HCT116 (cell line): Measurements from ENCODE around the gene LEO1. TPM values are rescaled to one million over a fixed set of nuclear protein-coding genes. Genes with fewer than 3 reads are reported as not detected.

ENCODE experiments used
- ATAC-seq: fragments of 200-7000 bp; cut with Tn5 transposase; 2 replicates; pipeline ENCODE4 v1.9.1; 2020; ENCODE audit warnings: mild to moderate bottlenecking, moderate library complexity
- BruUV-seq: library from RNA; stranded (reverse); fragments of 400-500 nt; replicated peaks from 2 replicates; lab custom pipeline; 2021; lab: Mats Ljungman, UMichigan
- CTCF ChIA-PET: fragments of 300-600 bp; sonication (Branson Sonifier 250); formaldehyde crosslinking; loops from one replicate; lab custom pipeline; 2021; ENCODE audit warnings: antibody characterized with exemption; lab: Charles Lee
- POLR2A ChIA-PET: fragments of 300-600, 350-600 bp; sonication (Branson Sonifier 250); formaldehyde crosslinking; loops from one replicate; lab custom pipeline; 2021; ENCODE audit warnings: antibody characterized with exemption; lab: Charles Lee
- RAD21 ChIA-PET, 2 experiments: fragments of 300-600 bp; sonication (Branson Sonifier 250); formaldehyde crosslinking; loops; one replicate each; lab custom pipeline; 2023; ENCODE audit warnings: low total read pairs in 2 of 2; ENCODE audit not compliant: uncharacterized antibody in 2 of 2, unreplicated experiment in 2 of 2, low non-redundant PET in 1 of 2; lab: Charles Lee
- DNase-seq: peaks from one replicate; pipeline ENCODE4 v3.0.0-alpha.2; 2010; ENCODE audit warnings: low read depth, low spot score
- H2AFZ ChIP-seq: fragments of 200-600 bp; shearing (Covaris generic), sonication (generic); 2 replicates; pipeline ENCODE4 v1.6.1; 2017; ENCODE audit warnings: low read depth, mixed run types, mixed read lengths, antibody characterized with exemption, low read length; ENCODE audit not compliant: poor library complexity, severe bottlenecking
- H3K27ac ChIP-seq: 2 replicates; pipeline ENCODE4 v1.5.1; 2012; ENCODE audit warnings: low read depth, low read length
- H3K27me3 ChIP-seq: fragments of 200-600 bp; sonication (generic); 2 replicates; pipeline ENCODE4 v1.6.1; 2016; ENCODE audit warnings: mixed run types, low read length, mixed read lengths; ENCODE audit not compliant: insufficient read depth
- H3K36me3 ChIP-seq, 2 experiments: fragments of 200-500 bp in 1 of 2; fragments of 200-600 bp in 1 of 2; sonication (Bioruptor generic) in 1 of 2; sonication (generic) in 1 of 2; 2 replicates each; pipeline versions ENCODE4 v1.5.1 to v1.6.1; 2014 to 2016; ENCODE audit warnings: low read length in 2 of 2, inconsistent platforms in 1 of 2, mixed read lengths in 1 of 2, mixed run types in 1 of 2; ENCODE audit not compliant: insufficient read depth in 2 of 2, control insufficient read depth in 1 of 2
- H3K4me1 ChIP-seq, 2 experiments: fragments of 200-600 bp in 1 of 2; sonication (generic) in 1 of 2; 2 replicates each; pipeline versions ENCODE4 v1.5.1 to v1.6.1; 2012 to 2017; ENCODE audit warnings: low read length in 2 of 2, inconsistent platforms in 1 of 2, mild to moderate bottlenecking in 1 of 2, mixed read lengths in 1 of 2, mixed run types in 1 of 2, moderate library complexity in 1 of 2; ENCODE audit not compliant: insufficient read depth in 2 of 2, control insufficient read depth in 1 of 2
- H3K4me2 ChIP-seq: fragments of 200-600 bp; sonication (generic); 2 replicates; pipeline ENCODE4 v1.6.1; 2017; ENCODE audit warnings: mixed run types, low read length, mixed read lengths
- H3K4me3 ChIP-seq, 2 experiments: fragments of 200-600 bp in 1 of 2; sonication (generic) in 1 of 2; replicated peaks in 1 of 2; 2 replicates each; pipeline ENCODE4 v1.5.1; 2011 to 2016; ENCODE audit warnings: low read length in 2 of 2, control low read depth in 1 of 2, low read depth in 1 of 2, mild to moderate bottlenecking in 1 of 2, mixed read lengths in 1 of 2, mixed run types in 1 of 2
- H3K79me2 ChIP-seq: fragments of 200-600 bp; sonication (generic); 2 replicates; pipeline ENCODE4 v1.6.1; 2017; ENCODE audit warnings: mild to moderate bottlenecking, mixed run types, low read length, moderate library complexity, mixed read lengths; ENCODE audit not compliant: insufficient read depth
- H3K9ac ChIP-seq: fragments of 200-600 bp; sonication (generic); 2 replicates; pipeline ENCODE4 v1.6.1; 2016; ENCODE audit warnings: low read length, mixed read lengths
- H3K9me2 ChIP-seq: fragments of 200-600 bp; sonication (generic), shearing (Covaris generic); 2 replicates; pipeline ENCODE4 v1.6.1; 2017; ENCODE audit warnings: mixed run types, mild to moderate bottlenecking, moderate library complexity; ENCODE audit not compliant: insufficient read depth
- H3K9me3 ChIP-seq, 2 experiments: fragments of 200-500 bp in 1 of 2; fragments of 200-600 bp in 1 of 2; sonication (Bioruptor generic) in 1 of 2; sonication (generic) in 1 of 2; 2 replicates each; pipeline ENCODE4 v1.6.1; 2014 to 2017; ENCODE audit warnings: low read length in 2 of 2, mixed read lengths in 2 of 2, inconsistent platforms in 1 of 2, low read depth in 1 of 2, mild to moderate bottlenecking in 1 of 2, mixed run types in 1 of 2, moderate library complexity in 1 of 2; ENCODE audit not compliant: control insufficient read depth in 1 of 2, insufficient read depth in 1 of 2
- H4K20me1 ChIP-seq: fragments of 200-600 bp; sonication (generic), shearing (Covaris generic); 2 replicates; pipeline ENCODE4 v1.6.1; 2017; ENCODE audit warnings: mixed run types, mild to moderate bottlenecking, moderate library complexity; ENCODE audit not compliant: insufficient read depth
- JUND ChIP-seq: IDR thresholded peaks from 2 replicates; pipeline ENCODE4 v1.6.1; 2012
- RAD21 ChIP-seq: IDR thresholded peaks from 2 replicates; pipeline ENCODE4 v1.6.1; 2012; ENCODE audit warnings: low read depth, mild to moderate bottlenecking
- SP1 ChIP-seq: IDR thresholded peaks from 2 replicates; pipeline ENCODE4 v1.6.1; 2012; ENCODE audit warnings: low read depth
- intact Hi-C: fragments of 100-400 bp; cut with micrococcal nuclease; formaldehyde crosslinking; loops from 2 replicates; pipeline ENCODE4 v1.10.0; 2022
- total RNA-seq: library from RNA; stranded (reverse); gene quantifications from one replicate; pipeline ENCODE4 v1.2.1, GENCODE V29; 2021; ENCODE audit not compliant: unreplicated experiment
- TF ChIP-seq, protein P1 (sequence below): IDR thresholded peaks from 2 replicates; pipeline ENCODE4 v1.6.1; 2012
- TF ChIP-seq, protein P2 (sequence below), 3 experiments: fragments of 200-600 bp in 1 of 3; sonication (generic) in 1 of 3; IDR thresholded peaks in 2 of 3; conservative IDR thresholded peaks in 1 of 3; 2 replicates each; pipeline ENCODE4 v1.5.1; 2012 to 2017; ENCODE audit warnings: low read depth in 2 of 3, low read length in 2 of 3, antibody characterized with exemption in 1 of 3, borderline replicate concordance in 1 of 3, control low read depth in 1 of 3, mild to moderate bottlenecking in 1 of 3, mixed read lengths in 1 of 3, mixed run types in 1 of 3, moderate library complexity in 1 of 3; ENCODE audit not compliant: insufficient read depth in 1 of 3

The LEO1 gene
- total RNA-seq, 1 experiment from 2014 or later, result 27.8 TPM

DNA sequence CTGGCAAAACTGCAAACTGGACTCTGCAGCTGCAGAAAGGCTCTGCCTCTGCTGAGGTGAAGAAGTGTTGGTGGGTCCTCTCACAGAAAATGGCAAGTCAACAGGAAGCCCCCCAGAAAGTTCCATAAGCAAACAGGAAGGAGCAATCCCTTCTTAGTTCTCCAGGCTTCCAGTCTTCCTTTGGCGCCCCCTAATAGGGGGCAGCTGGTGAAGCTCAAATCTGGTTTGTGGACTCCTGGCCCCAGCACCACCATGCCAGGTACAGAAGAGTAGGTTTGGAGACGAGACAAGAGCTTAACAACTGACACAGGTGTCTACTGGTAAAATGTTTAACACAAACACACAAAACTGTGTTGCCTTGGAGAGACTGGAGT, 35.5 kb downstream of the LEO1 start:
- ChIA-PET POLR2A (interaction anchor here (0.8 kb wide), 1 partner anchor 36 kb away, joined by 3 read pairs; the partner anchor contains the start of gene LEO1), CTCF (interaction anchor here (1.2 kb wide), 1 partner anchor 11 kb away, joined by 4 read pairs; no protein-coding TSS in a partner anchor), RAD21 (no interaction called here)
- Histone ChIP-seq H2AFZ (no peak overlapping the region), H3K27ac (no peak overlapping the region), H3K4me2 (no peak overlapping the region), H3K27me3 (no peaks in the 10 kb centered on the region), H3K4me1 (no peaks in the 10 kb centered on the region), H4K20me1 (no peaks in the 10 kb centered on the region), H3K36me3 (peaks cover 0 to 8% of the 10 kb centered on the region in 2 experiments; a peak in 2 of 4 replicates), H3K9ac (no peak overlapping the region), H3K4me3 (no peak overlapping the region), H3K79me2 (no peaks in the 10 kb centered on the region), H3K9me2 (no peaks in the 10 kb centered on the region), H3K9me3 (no peaks in the 10 kb centered on the region)
- ATAC-seq (no peak), DNase-seq (no peak)
- BruUV-seq, result no TSS peak
- intact Hi-C loops, result no loop called here
- TF ChIP-seq, protein P1, sequence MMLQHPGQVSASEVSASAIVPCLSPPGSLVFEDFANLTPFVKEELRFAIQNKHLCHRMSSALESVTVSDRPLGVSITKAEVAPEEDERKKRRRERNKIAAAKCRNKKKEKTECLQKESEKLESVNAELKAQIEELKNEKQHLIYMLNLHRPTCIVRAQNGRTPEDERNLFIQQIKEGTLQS, result no peak
- peak; percentile 20; the same call in 1 of the 2 replicates for TF ChIP-seq RAD21
- TF ChIP-seq, protein P2, sequence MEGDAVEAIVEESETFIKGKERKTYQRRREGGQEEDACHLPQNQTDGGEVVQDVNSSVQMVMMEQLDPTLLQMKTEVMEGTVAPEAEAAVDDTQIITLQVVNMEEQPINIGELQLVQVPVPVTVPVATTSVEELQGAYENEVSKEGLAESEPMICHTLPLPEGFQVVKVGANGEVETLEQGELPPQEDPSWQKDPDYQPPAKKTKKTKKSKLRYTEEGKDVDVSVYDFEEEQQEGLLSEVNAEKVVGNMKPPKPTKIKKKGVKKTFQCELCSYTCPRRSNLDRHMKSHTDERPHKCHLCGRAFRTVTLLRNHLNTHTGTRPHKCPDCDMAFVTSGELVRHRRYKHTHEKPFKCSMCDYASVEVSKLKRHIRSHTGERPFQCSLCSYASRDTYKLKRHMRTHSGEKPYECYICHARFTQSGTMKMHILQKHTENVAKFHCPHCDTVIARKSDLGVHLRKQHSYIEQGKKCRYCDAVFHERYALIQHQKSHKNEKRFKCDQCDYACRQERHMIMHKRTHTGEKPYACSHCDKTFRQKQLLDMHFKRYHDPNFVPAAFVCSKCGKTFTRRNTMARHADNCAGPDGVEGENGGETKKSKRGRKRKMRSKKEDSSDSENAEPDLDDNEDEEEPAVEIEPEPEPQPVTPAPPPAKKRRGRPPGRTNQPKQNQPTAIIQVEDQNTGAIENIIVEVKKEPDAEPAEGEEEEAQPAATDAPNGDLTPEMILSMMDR (IDR thresholded peaks at IDR 0.05 in 2 of 3, conservative IDR thresholded peaks at IDR 0.05 in 1 of 3; ENCODE audit: borderline replicate concordance in 1 of 3, insufficient read depth in 1 of 3, low read depth in 2 of 3, low read length in 2 of 3), result peak in 1 of 3 experiments; percentile 20; a peak in 1 of 6 replicates

DNA sequence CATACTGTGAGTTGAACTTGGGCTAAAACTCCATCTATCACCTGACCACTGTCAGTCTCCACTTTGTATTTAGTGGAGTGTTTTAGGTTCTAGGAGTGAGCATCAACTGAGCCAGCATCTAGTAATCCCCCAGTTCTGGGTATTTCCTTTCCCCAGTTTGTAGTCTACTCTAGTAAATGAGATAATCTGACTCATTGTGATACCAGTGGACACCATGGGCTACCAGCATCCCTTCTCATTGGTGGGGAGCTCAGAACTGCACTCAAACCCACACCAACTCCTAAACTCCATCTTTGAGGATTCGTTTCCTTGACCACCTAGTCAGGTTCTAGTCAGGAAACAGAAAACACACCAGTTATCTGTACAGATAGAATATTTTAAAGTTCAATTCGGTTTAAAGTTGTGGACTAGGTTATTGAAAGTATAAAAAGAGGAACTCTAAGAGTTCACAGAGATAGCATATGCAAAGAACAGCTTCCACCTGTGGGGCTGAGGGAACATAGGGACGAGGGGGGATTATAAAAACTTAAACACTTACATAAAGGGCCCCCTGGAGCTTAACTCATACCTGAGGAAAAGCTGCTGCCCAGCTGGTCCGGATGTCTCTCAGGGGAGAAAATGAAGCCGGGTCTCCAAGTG, 36.0 kb downstream of the LEO1 start:
- RAD21 ChIA-PET, result no interaction called here
- Histone ChIP-seq H3K27ac (no peak overlapping the region), H3K27me3 (no peaks in the 10 kb centered on the region), H3K4me3 (no peak overlapping the region), H3K9me3 (no peaks in the 10 kb centered on the region), H3K9ac (no peak overlapping the region), H3K36me3 (peaks cover 0 to 6% of the 10 kb centered on the region in 2 experiments; a peak in 2 of 4 replicates), H3K9me2 (no peaks in the 10 kb centered on the region), H3K4me2 (no peak overlapping the region), H3K79me2 (no peaks in the 10 kb centered on the region), H2AFZ (no peak overlapping the region), H3K4me1 (no peaks in the 10 kb centered on the region), H4K20me1 (no peaks in the 10 kb centered on the region)
- DNase-seq (no peak), ATAC-seq (no peak)
- intact Hi-C loops, result no loop called here
- POLR2A ChIA-PET, result interaction anchor here (0.8 kb wide), 1 partner anchor 36 kb away, joined by 3 read pairs; the partner anchor contains the start of gene LEO1
- TF ChIP-seq SP1, result no peak
- no peak for TF ChIP-seq JUND
- BruUV-seq, result no TSS peak
- CTCF ChIA-PET, result no interaction called here
